HS-5 (cell line): ENCODE data around the gene NCF2.

ENCODE experiments used
- DNase-seq: peaks from one replicate; pipeline ENCODE4 v3.0.0-alpha.2; 2012; ENCODE audit warnings: low read depth

The NCF2 gene

GRCh38 chr1:183583466-183583865, 6.8 kb downstream of the NCF2 start:
- DNase-seq: no peak

GRCh38 chr1:183582021-183582713, 8.1 kb downstream of the NCF2 start:
- no peak for DNase-seq

GRCh38 chr1:183580281-183580682, 10.0 kb downstream of the NCF2 start:
- no peak for DNase-seq

- DNase-seq: no peak
These were observed 11.4 kb downstream of the NCF2 start for GRCh38 chr1:183578856-183579255.

GRCh38 chr1:183577897-183578465, 12.3 kb downstream of the NCF2 start:
- no peak for DNase-seq

GRCh38 chr1:183576537-183576936, 13.7 kb downstream of the NCF2 start:
- no peak for DNase-seq

- no peak for DNase-seq
These were observed 14.7 kb downstream of the NCF2 start for GRCh38 chr1:183575606-183576005.

- no peak for DNase-seq
These were observed 17.5 kb downstream of the NCF2 start for GRCh38 chr1:183572721-183573120.

GRCh38 chr1:183571678-183572268, 18.5 kb downstream of the NCF2 start:
- DNase-seq: no peak

- no peak for DNase-seq
These were observed 19.8 kb downstream of the NCF2 start for GRCh38 chr1:183570451-183570850.

- DNase-seq: no peak
These were observed 20.5 kb downstream of the NCF2 start for GRCh38 chr1:183569801-183570200.

GRCh38 chr1:183569141-183569540, 21.1 kb downstream of the NCF2 start:
- no peak for DNase-seq

- no peak for DNase-seq
These were observed 21.9 kb downstream of the NCF2 start for GRCh38 chr1:183568176-183569021.

GRCh38 chr1:183567584-183567983, 22.7 kb downstream of the NCF2 start:
- DNase-seq: no peak

GRCh38 chr1:183566026-183566425, 24.2 kb downstream of the NCF2 start:
- DNase-seq: no peak

GRCh38 chr1:183565261-183565660, 25.0 kb downstream of the NCF2 start:
- no peak for DNase-seq

- no peak for DNase-seq
These were observed 27.6 kb downstream of the NCF2 start for GRCh38 chr1:183562701-183563100.

GRCh38 chr1:183559061-183559460, 31.2 kb downstream of the NCF2 start:
- DNase-seq: no peak

GRCh38 chr1:183554577-183554976, 35.7 kb downstream of the NCF2 start:
- DNase-seq: no peak

- DNase-seq: no peak
These were observed 36.5 kb downstream of the NCF2 start for GRCh38 chr1:183553764-183554163.

- no peak for DNase-seq
These were observed 36.9 kb downstream of the NCF2 start for GRCh38 chr1:183553331-183553730.

GRCh38 chr1:183552891-183553290, 37.4 kb downstream of the NCF2 start:
- DNase-seq: no peak

GRCh38 chr1:183552441-183552840, 37.8 kb downstream of the NCF2 start:
- no peak for DNase-seq
